GM12878 (cell line): Measurements from ENCODE around the gene TBC1D12. TPM values are rescaled to one million over a fixed set of nuclear protein-coding genes. Genes with fewer than 3 reads are reported as not detected.
A peak's percentile ranks its signal among the peaks of the same experiment; 100 is the strongest.

Source experiments
- ATAC-seq: fragments of 200-7000 bp; cut with Tn5 transposase; 3 replicates; pipeline ENCODE4 v1.9.1; 2020; ENCODE audit warnings: mild to moderate bottlenecking, moderate library complexity
- BruUV-seq: library from RNA; stranded (reverse); fragments of 400-500 nt; replicated peaks from 2 replicates; lab custom pipeline; 2021; lab: Mats Ljungman, UMichigan
- CTCF ChIA-PET: fragments of 300-600 bp; sonication (Branson Sonifier 250); formaldehyde crosslinking; extraction: SDS; loops from one replicate; lab custom pipeline; 2021; ENCODE audit warnings: inconsistent platforms; lab: Yijun Ruan, JAX
- POLR2A ChIA-PET: fragments of 350-600 bp; formaldehyde crosslinking; extraction: SDS; loops from one replicate; lab custom pipeline; 2021; ENCODE audit warnings: inconsistent platforms; lab: Charles Lee
- RAD21 ChIA-PET: fragments of 300-600 bp; sonication (Branson Sonifier 250); formaldehyde crosslinking; loops from one replicate; lab custom pipeline; 2023; ENCODE audit warnings: antibody characterized with exemption; ENCODE audit not compliant: unreplicated experiment; lab: Charles Lee
- SMC1A ChIA-PET: fragments of 300-600 bp; sonication (Branson Sonifier 250); formaldehyde crosslinking; loops from one replicate; lab custom pipeline; 2023; ENCODE audit not compliant: unreplicated experiment, uncharacterized antibody; lab: Charles Lee
- DNase-seq: peaks from one replicate; pipeline ENCODE4 v3.0.0-alpha.2; 2011; ENCODE audit warnings: low read depth, low spot score
- FAIRE-seq: peaks from 3 replicates; lab custom pipeline; 2011; peaks lifted over from hg19 to GRCh38; lab: Jason Lieb, UNC
- H2AFZ ChIP-seq: 2 replicates; pipeline ENCODE4 v1.6.0; 2011; ENCODE audit warnings: low read depth, low read length, control low read depth; ENCODE audit not compliant: control insufficient read depth
- H3K27ac ChIP-seq: 2 replicates; pipeline ENCODE4 v1.5.1; 2011; ENCODE audit warnings: control low read depth; ENCODE audit not compliant: control insufficient read depth, insufficient read depth
- H3K27me3 ChIP-seq, 2 experiments: replicated peaks in 1 of 2; 2 replicates each; pipeline versions ENCODE4 v1.6.0 to v1.6.1; 2011; ENCODE audit warnings: low read length in 1 of 2; ENCODE audit not compliant: control insufficient read depth in 2 of 2, insufficient read depth in 2 of 2
- H3K36me3 ChIP-seq, 2 experiments: 2 replicates each; pipeline ENCODE4 v1.5.1; 2011; ENCODE audit warnings: low read length in 1 of 2; ENCODE audit not compliant: control insufficient read depth in 2 of 2, insufficient read depth in 2 of 2
- H3K4me1 ChIP-seq: 2 replicates; pipeline ENCODE4 v1.6.1; 2011; ENCODE audit warnings: mild to moderate bottlenecking, low read length, moderate library complexity, mixed read lengths; ENCODE audit not compliant: control insufficient read depth, insufficient read depth
- H3K4me2 ChIP-seq: 2 replicates; pipeline ENCODE4 v1.6.0; 2011; ENCODE audit warnings: control low read depth; ENCODE audit not compliant: control insufficient read depth, insufficient read depth
- H3K4me3 ChIP-seq: fragments of 200-600 bp; sonication (generic); 2 replicates; pipeline ENCODE4 v1.5.1; 2016
- H3K79me2 ChIP-seq: 2 replicates; pipeline ENCODE4 v1.6.0; 2011; ENCODE audit warnings: low read length; ENCODE audit not compliant: control insufficient read depth, insufficient read depth
- H3K9ac ChIP-seq: 2 replicates; pipeline ENCODE4 v1.8.0; 2011; ENCODE audit warnings: low read length, control low read depth, mixed read lengths; ENCODE audit not compliant: control insufficient read depth, insufficient read depth
- H3K9me3 ChIP-seq: replicated peaks from 3 replicates; pipeline ENCODE4 v1.5.1; 2011; ENCODE audit warnings: mild to moderate bottlenecking, low read length; ENCODE audit not compliant: control insufficient read depth, insufficient read depth
- H4K20me1 ChIP-seq: 2 replicates; pipeline ENCODE4 v1.6.0; 2011; ENCODE audit not compliant: control insufficient read depth, insufficient read depth
- BACH1 ChIP-seq: fragments of 450-650 bp; IDR thresholded peaks from 2 replicates; pipeline ENCODE4 v1.6.1; 2017; ENCODE audit warnings: mild to moderate bottlenecking, borderline replicate concordance
- EZH2 ChIP-seq: IDR thresholded peaks from 2 replicates; pipeline ENCODE4 v1.6.1; 2012; ENCODE audit warnings: low read depth, mild to moderate bottlenecking, control low read depth, inconsistent platforms, low read length, borderline replicate concordance; ENCODE audit not compliant: control insufficient read depth
- JUNB ChIP-seq: IDR thresholded peaks from 2 replicates; pipeline ENCODE4 v1.6.1; 2016; ENCODE audit warnings: antibody characterized with exemption, mild to moderate bottlenecking
- POLR2A ChIP-seq: IDR thresholded peaks from 2 replicates; pipeline ENCODE4 v1.6.1; 2011; ENCODE audit warnings: low read depth, mild to moderate bottlenecking, low read length
- SIX5 ChIP-seq: IDR thresholded peaks from 2 replicates; pipeline ENCODE4 v1.6.1; 2011; ENCODE audit warnings: mild to moderate bottlenecking, low read depth, low read length, moderate library complexity; ENCODE audit not compliant: severe bottlenecking
- ZBTB11 ChIP-seq: fragments of 450-650 bp; formaldehyde crosslinking; IDR thresholded peaks from 2 replicates; pipeline ENCODE4 v1.5.0; 2022; ENCODE audit warnings: mild to moderate bottlenecking, missing genetic modification characterization
- ZNF217 ChIP-seq: fragments of 450-650 bp; IDR thresholded peaks from 2 replicates; pipeline ENCODE4 v1.6.1; 2017; ENCODE audit warnings: antibody characterized with exemption, mild to moderate bottlenecking
- ZNF274 ChIP-seq: IDR thresholded peaks from one replicate; pipeline ENCODE4 v1.8.0; 2011; ENCODE audit not compliant: insufficient read length, insufficient read depth
- WGBS: methylation state at CpG from one replicate; pipeline ENCODE4 v1.1.6; 2016; ENCODE audit warnings: low lambda C conversion rate; ENCODE audit not compliant: insufficient replicate concordance, insufficient coverage; ENCODE audit errors: missing lambda C conversion rate; 5-methylcytosine and 5-hydroxymethylcytosine counted together
- in situ Hi-C: fragments of 300-500 bp; cut with MboI; formaldehyde crosslinking; loops from 9 replicates; pipeline ENCODE4 v1.14.3; 2018; ENCODE audit warnings: mixed read lengths
- intact Hi-C: fragments of 100-400 bp; cut with micrococcal nuclease; formaldehyde crosslinking; loops from one replicate; pipeline ENCODE4 v1.14.2; 2022; ENCODE audit not compliant: unreplicated experiment
- polyA plus RNA-seq, 11 experiments: library from polyadenylated mRNA; depleted of rRNA in 4 of 11; unstranded in 6 of 11; stranded (reverse) in 5 of 11; fragments of >200 nt; fragmentation: Nextera tagmentation in 4 of 11; fragmentation: Illumina TruSeq in 1 of 11; extraction: Ambion mirVana in 4 of 11; extraction: Trizol in 1 of 11; gene quantifications; 1 replicate in 1 of 11; 2 replicates in 10 of 11; pipeline versions ENCODE4 v1.2.1 to v1.2.3, GENCODE V29; 2011 to 2016; ENCODE audit warnings: inconsistent platforms in 2 of 11, missing spikeins in 2 of 11, low read depth in 1 of 11
- total RNA-seq, 4 experiments: library from RNA; depleted of rRNA in 3 of 4; stranded (reverse); fragments of >200 nt in 3 of 4; fragmentation: Illumina TruSeq in 1 of 4; extraction: Trizol in 1 of 4; gene quantifications; 2 replicates each; pipeline versions ENCODE4 v1.2.1 to v1.2.3, GENCODE V29; 2013 to 2021

Gene TBC1D12
- total and polyA plus RNA-seq, 10 of the 15 experiments (the other 5 are each of a cell fraction or from before 2014, with no cell fraction given): 2.6 to 7.5 (median 3.8) TPM

GRCh38 chr10:94358480-94358879 is 43.9 kb upstream of the TBC1D12 start:
- in situ Hi-C loops (no loop called here), intact Hi-C loops (loop anchor here (10.0 kb wide), 1 partner anchor 186 kb away; the partner anchor contains the start of gene HELLS)
- 0 out of 2 replicates have a peak overlapping the region, but pooled peaks have one; percentile 1 for H3K4me3 ChIP-seq

More at GRCh38 chr10:94358480-94358879, 43.9 kb upstream of the TBC1D12 start:
- peaks cover 4% of the 10 kb centered on the region for H3K4me1 ChIP-seq
- RAD21 ChIA-PET: interaction anchor here (0.9 kb wide), 1 partner anchor 44 kb away, joined by 4 read pairs; the partner anchor contains the start of gene TBC1D12
- no peak for TF ChIP-seq EZH2
- TF ChIP-seq SIX5: no peak
- no peak for TF ChIP-seq POLR2A
- no peak for TF ChIP-seq ZNF217
- TF ChIP-seq JUNB: no peak
- no peak for TF ChIP-seq BACH1
- TF ChIP-seq ZNF274: no peak
- TF ChIP-seq ZBTB11 (CRISPR knock-in tag): no peak
- POLR2A ChIA-PET: interaction anchor here (0.9 kb wide), 2 partner anchors 8 to 9 kb away, joined by 3 to 4 read pairs; no protein-coding TSS in a partner anchor
- WGBS: 66% methylated on average over 2 of the region's 2 CpGs
- H3K79me2 ChIP-seq: peaks cover 45% of the 10 kb centered on the region
- DNase-seq: no peak
- no peak overlapping the region for H2AFZ ChIP-seq
- no peak for ATAC-seq
- peak overlapping the region; percentile 48 for H3K4me2 ChIP-seq
- no peaks in the 10 kb centered on the region for H3K27me3 ChIP-seq
- no peak for FAIRE-seq
- no peak overlapping the region for H3K27ac ChIP-seq
- H3K9me3 ChIP-seq: no peaks in the 10 kb centered on the region
- no peak overlapping the region for H3K9ac ChIP-seq
- SMC1A ChIA-PET: no interaction called here
- BruUV-seq: TSS peak; percentile 17
- H3K36me3 ChIP-seq: peaks cover 0 to 22% of the 10 kb centered on the region in 2 experiments; a peak in 3 of 4 replicates
- CTCF ChIA-PET: no interaction called here
- H4K20me1 ChIP-seq: no peaks in the 10 kb centered on the region
